ENCODE results near the gene ENO2.

DNA sequence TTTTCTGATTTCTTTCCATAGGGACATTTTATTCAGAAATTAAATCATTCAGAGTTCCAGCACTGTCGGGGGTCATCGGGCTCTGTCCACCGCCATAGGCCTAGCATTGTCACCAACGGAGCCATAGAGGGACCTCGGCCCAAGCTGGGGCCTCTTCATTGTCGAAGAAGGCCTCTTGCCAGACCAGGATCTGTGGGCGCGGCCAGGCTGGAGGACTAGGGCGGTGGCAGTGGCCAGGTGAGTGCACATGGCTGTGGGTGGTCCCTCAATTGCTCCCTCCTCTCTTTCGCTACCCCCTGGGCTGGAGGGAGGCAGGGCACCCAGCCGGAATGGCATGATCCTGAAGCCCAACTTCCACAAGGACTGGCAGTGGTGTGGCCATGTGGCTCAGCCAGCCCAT is 30.7 kb upstream of the ENO2 start:
- TF ChIP-seq, protein P1, sequence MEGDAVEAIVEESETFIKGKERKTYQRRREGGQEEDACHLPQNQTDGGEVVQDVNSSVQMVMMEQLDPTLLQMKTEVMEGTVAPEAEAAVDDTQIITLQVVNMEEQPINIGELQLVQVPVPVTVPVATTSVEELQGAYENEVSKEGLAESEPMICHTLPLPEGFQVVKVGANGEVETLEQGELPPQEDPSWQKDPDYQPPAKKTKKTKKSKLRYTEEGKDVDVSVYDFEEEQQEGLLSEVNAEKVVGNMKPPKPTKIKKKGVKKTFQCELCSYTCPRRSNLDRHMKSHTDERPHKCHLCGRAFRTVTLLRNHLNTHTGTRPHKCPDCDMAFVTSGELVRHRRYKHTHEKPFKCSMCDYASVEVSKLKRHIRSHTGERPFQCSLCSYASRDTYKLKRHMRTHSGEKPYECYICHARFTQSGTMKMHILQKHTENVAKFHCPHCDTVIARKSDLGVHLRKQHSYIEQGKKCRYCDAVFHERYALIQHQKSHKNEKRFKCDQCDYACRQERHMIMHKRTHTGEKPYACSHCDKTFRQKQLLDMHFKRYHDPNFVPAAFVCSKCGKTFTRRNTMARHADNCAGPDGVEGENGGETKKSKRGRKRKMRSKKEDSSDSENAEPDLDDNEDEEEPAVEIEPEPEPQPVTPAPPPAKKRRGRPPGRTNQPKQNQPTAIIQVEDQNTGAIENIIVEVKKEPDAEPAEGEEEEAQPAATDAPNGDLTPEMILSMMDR (IDR thresholded peaks at IDR 0.05 in 4 of 5, conservative IDR thresholded peaks at IDR 0.05 in 1 of 5): no peak
- no peak for TF ChIP-seq POLR2A (IDR thresholded peaks at IDR 0.05)

All from gastrocnemius medialis (tissue), 4 donors.